A673 (cell line): ENCODE measurements around the gene LYPD8.

Experiments
- CTCF ChIP-seq: fragments of 300-800, 200-600 bp; sonication (generic); conservative IDR thresholded peaks from 2 replicates; pipeline ENCODE4 v1.5.1; 2017; ENCODE audit warnings: low read depth, mild to moderate bottlenecking, antibody characterized with exemption, low read length, moderate library complexity, mixed read lengths
- EZH2 ChIP-seq: fragments of 200-600 bp; sonication (generic); IDR thresholded peaks from 2 replicates; pipeline ENCODE4 v1.6.1; 2017; ENCODE audit warnings: borderline replicate concordance, low read depth, mild to moderate bottlenecking, mixed read lengths, antibody characterized with exemption, low read length; ENCODE audit not compliant: poor library complexity, severe bottlenecking

- no peak for TF ChIP-seq CTCF
- TF ChIP-seq EZH2, result no peak
Observed at GRCh38 chr1:248752161-248753028, 3.2 kb downstream of the LYPD8 start.
